ENCODE data around the gene FBXO39. TPM values are rescaled to one million over a fixed set of nuclear protein-coding genes. Genes with fewer than 3 reads are reported as not detected.

The FBXO39 gene

GRCh38 chr17:6818938-6819337 lies 42.9 kb downstream of the FBXO39 start:
- Histone ChIP-seq H2BK5ac (ENCODE audit: low read length) (no peak overlapping the region), H3K4me1 (ENCODE audit: control insufficient read depth, low read depth, low read length) (no peaks in the 10 kb centered on the region), H2AK5ac (ENCODE audit: low read length) (no peak overlapping the region), H3K4ac (ENCODE audit: low read depth, low read length) (no peak overlapping the region), H3K79me2 (ENCODE audit: control insufficient read depth, insufficient read depth, low read length) (no peaks in the 10 kb centered on the region), H3K18ac (ENCODE audit: low read length) (no peak overlapping the region), H3K23ac (ENCODE audit: low read length) (no peak overlapping the region), H2BK120ac (ENCODE audit: low read depth, low read length) (no peak overlapping the region), H3K27me3 (ENCODE audit: insufficient read depth, low read length, poor library complexity) (no peaks in the 10 kb centered on the region), H2BK15ac (replicated peaks; ENCODE audit: low read depth) (no peak overlapping the region), H4K5ac (ENCODE audit: low read length) (no peak overlapping the region), H3K79me1 (ENCODE audit: low read length) (no peaks in the 10 kb centered on the region), H3K56ac (ENCODE audit: low read length) (no peak overlapping the region), H3K4me2 (ENCODE audit: low read length) (no peak overlapping the region), H3K36me3 (ENCODE audit: control insufficient read depth, insufficient read depth, low read length) (no peaks in the 10 kb centered on the region), H3K9ac (ENCODE audit: low read length) (no peak overlapping the region), H4K8ac (ENCODE audit: low read depth, low read length) (no peak overlapping the region), H3K4me3 (ENCODE audit: low read length) (no peak overlapping the region), H3K27ac (ENCODE audit: low read depth, low read length) (no peak overlapping the region)
- no CpG with 5 or more reads among the region's 3 CpGs for WGBS (ENCODE audit: extremely low coverage, insufficient coverage, low lambda C conversion rate)
- DNase-seq: no peak

- Histone ChIP-seq H3K56ac (ENCODE audit: low read length) (no peak overlapping the region), H4K5ac (ENCODE audit: low read length) (no peak overlapping the region), H2BK5ac (ENCODE audit: low read length) (no peak overlapping the region), H3K27me3 (ENCODE audit: insufficient read depth, low read length, poor library complexity) (no peaks in the 10 kb centered on the region), H3K36me3 (ENCODE audit: control insufficient read depth, insufficient read depth, low read length) (no peaks in the 10 kb centered on the region), H3K4ac (ENCODE audit: low read depth, low read length) (no peak overlapping the region), H2BK15ac (replicated peaks; ENCODE audit: low read depth) (no peak overlapping the region), H2BK120ac (ENCODE audit: low read depth, low read length) (no peak overlapping the region), H3K4me3 (ENCODE audit: low read length) (no peak overlapping the region), H3K4me2 (ENCODE audit: low read length) (no peak overlapping the region), H3K23ac (ENCODE audit: low read length) (no peak overlapping the region), H4K8ac (ENCODE audit: low read depth, low read length) (no peak overlapping the region), H3K18ac (ENCODE audit: low read length) (no peak overlapping the region), H2AK5ac (ENCODE audit: low read length) (no peak overlapping the region), H3K79me1 (ENCODE audit: low read length) (no peaks in the 10 kb centered on the region), H3K4me1 (ENCODE audit: control insufficient read depth, low read depth, low read length) (no peaks in the 10 kb centered on the region), H3K9ac (ENCODE audit: low read length) (no peak overlapping the region), H3K27ac (ENCODE audit: low read depth, low read length) (no peak overlapping the region), H3K79me2 (ENCODE audit: control insufficient read depth, insufficient read depth, low read length) (no peaks in the 10 kb centered on the region)
- DNase-seq: no peak
Observed at GRCh38 chr17:6823011-6823442, 47.0 kb downstream of the FBXO39 start.

GRCh38 chr17:6830383-6830986 lies 54.5 kb downstream of the FBXO39 start:
- no peak overlapping the region for H2BK5ac ChIP-seq (ENCODE audit: low read length)
- H3K27me3 ChIP-seq (ENCODE audit: insufficient read depth, low read length, poor library complexity): no peaks in the 10 kb centered on the region
- H3K79me1 ChIP-seq (ENCODE audit: low read length): no peaks in the 10 kb centered on the region
- H3K79me2 ChIP-seq (ENCODE audit: control insufficient read depth, insufficient read depth, low read length): no peaks in the 10 kb centered on the region
- H3K4ac ChIP-seq (ENCODE audit: low read depth, low read length): no peak overlapping the region
- H4K5ac ChIP-seq (ENCODE audit: low read length): no peak overlapping the region
- no peak overlapping the region for H3K56ac ChIP-seq (ENCODE audit: low read length)
- no CpG with 5 or more reads among the region's 7 CpGs for WGBS (ENCODE audit: extremely low coverage, insufficient coverage, low lambda C conversion rate)
- no peak overlapping the region for H2BK15ac ChIP-seq (replicated peaks; ENCODE audit: low read depth)
- no peak for DNase-seq
- H4K8ac ChIP-seq (ENCODE audit: low read depth, low read length): no peak overlapping the region
- no peak overlapping the region for H3K27ac ChIP-seq (ENCODE audit: low read depth, low read length)
- H3K18ac ChIP-seq (ENCODE audit: low read length): no peak overlapping the region
- H3K9ac ChIP-seq (ENCODE audit: low read length): no peak overlapping the region
- no peak overlapping the region for H2BK120ac ChIP-seq (ENCODE audit: low read depth, low read length)
- no peak overlapping the region for H3K23ac ChIP-seq (ENCODE audit: low read length)
- no peaks in the 10 kb centered on the region for H3K36me3 ChIP-seq (ENCODE audit: control insufficient read depth, insufficient read depth, low read length)
- H2AK5ac ChIP-seq (ENCODE audit: low read length): no peak overlapping the region
- no peak overlapping the region for H3K4me3 ChIP-seq (ENCODE audit: low read length)
- H3K4me2 ChIP-seq (ENCODE audit: low read length): no peak overlapping the region
- H3K4me1 ChIP-seq (ENCODE audit: control insufficient read depth, low read depth, low read length): no peaks in the 10 kb centered on the region

- H3K79me1 ChIP-seq (ENCODE audit: low read length): no peaks in the 10 kb centered on the region
- H3K27me3 ChIP-seq (ENCODE audit: insufficient read depth, low read length, poor library complexity): no peaks in the 10 kb centered on the region
- H3K4ac ChIP-seq (ENCODE audit: low read depth, low read length): no peak within 1 kb of the TSS
- H3K36me3 ChIP-seq (ENCODE audit: control insufficient read depth, insufficient read depth, low read length): no peaks in the 10 kb centered on the region
- H3K4me2 ChIP-seq (ENCODE audit: low read length): peak within 1 kb of the TSS; percentile 51
- H2BK15ac ChIP-seq (replicated peaks; ENCODE audit: low read depth): no peak within 1 kb of the TSS
- no peak within 1 kb of the TSS for H2BK120ac ChIP-seq (ENCODE audit: low read depth, low read length)
- no peak within 1 kb of the TSS for H3K4me3 ChIP-seq (ENCODE audit: low read length)
- no peak within 1 kb of the TSS for H4K8ac ChIP-seq (ENCODE audit: low read depth, low read length)
- no peak within 1 kb of the TSS for H2AK5ac ChIP-seq (ENCODE audit: low read length)
- H3K27ac ChIP-seq (ENCODE audit: low read depth, low read length): no peak within 1 kb of the TSS
- no peak within 1 kb of the TSS for H4K5ac ChIP-seq (ENCODE audit: low read length)
- no peak within 1 kb of the TSS for H2BK5ac ChIP-seq (ENCODE audit: low read length)
- no peaks in the 10 kb centered on the region for H3K4me1 ChIP-seq (ENCODE audit: control insufficient read depth, low read depth, low read length)
- H3K79me2 ChIP-seq (ENCODE audit: control insufficient read depth, insufficient read depth, low read length): no peaks in the 10 kb centered on the region
- no peak within 1 kb of the TSS for H3K18ac ChIP-seq (ENCODE audit: low read length)
- DNase-seq: peak; percentile 98
- no CpG with 5 or more reads among the region's 35 CpGs for WGBS (ENCODE audit: extremely low coverage, insufficient coverage, low lambda C conversion rate)
- H3K9ac ChIP-seq (ENCODE audit: low read length): peak within 1 kb of the TSS; percentile 19
- peak within 1 kb of the TSS; percentile 3 for H3K56ac ChIP-seq (ENCODE audit: low read length)
- H3K23ac ChIP-seq (ENCODE audit: low read length): no peak within 1 kb of the TSS
Observed at GRCh38 chr17:6831661-6832263, 55.7 kb downstream of the FBXO39 start, which contains the start of gene TEKT1. TEKT1 (minus strand) TSS chr17:6831729; CDS start chr17:6830376, 1,353 bp downstream.

Small RNA genes lying within 50 kb of the gene (small RNA-seq; reads per million reads assigned to genes)
- gene AC004706.2 (ENCODE audit: insufficient read depth): not detected

Data from mesendoderm (in vitro differentiated cells).